ENCODE results near the gene LRCH4. TPM values are rescaled to one million over a fixed set of nuclear protein-coding genes. Genes with fewer than 3 reads are reported as not detected.

LRCH4 gene
- total RNA-seq, 1 experiment from 2014 or later, result 66.4 TPM

DNA sequence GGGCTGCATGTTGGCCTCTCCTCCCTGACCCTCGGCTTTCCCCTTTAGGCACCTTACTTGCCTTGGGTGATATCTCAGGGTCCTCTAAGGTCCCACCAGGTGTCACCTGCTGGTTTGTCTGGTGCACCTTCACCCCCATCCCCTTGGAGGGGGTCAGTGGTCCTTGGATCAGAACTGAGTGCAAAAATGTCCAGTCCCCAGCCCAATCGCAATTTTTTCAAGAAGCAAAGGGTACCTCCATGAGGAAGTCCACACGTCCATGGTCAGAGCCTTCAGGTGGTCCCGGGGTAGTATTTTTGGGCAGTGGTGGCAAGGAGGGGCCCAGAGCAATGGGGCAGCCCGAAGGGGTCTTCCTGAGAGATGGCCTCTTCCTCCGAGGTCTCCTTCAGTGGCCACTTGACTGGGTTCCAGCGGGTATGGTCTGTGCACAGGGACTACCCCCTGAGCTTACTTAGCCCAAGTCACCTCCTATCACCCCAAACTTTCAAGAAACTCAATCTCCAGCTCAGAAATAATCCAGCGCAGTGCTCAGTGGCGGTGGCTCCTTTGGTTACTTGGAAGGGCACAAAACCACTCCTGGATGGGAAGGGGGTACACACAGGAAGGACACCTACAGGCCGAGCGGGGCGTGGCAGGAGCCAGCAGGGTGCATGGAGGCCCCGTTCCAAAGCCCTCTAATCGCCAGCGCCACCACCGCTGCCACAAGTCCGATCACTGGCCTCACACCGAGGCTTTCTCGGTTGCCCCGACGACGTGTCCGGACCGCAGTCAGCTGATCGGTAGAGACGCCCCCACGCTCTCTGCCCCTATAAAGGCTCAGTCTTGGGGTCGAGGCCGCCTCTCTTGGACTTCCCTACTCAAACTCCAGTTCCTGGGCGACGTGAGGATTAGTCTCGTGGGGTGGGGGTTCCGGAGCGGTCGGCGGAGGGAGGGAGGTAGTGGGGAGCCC is 16.8 kb downstream of the LRCH4 start:
- in situ Hi-C loops (cut with HindIII; ENCODE audit: low pct_unique_long_range_greater_than_20kb, low sequenced_read_pairs), result no loop called here
- CTCF ChIA-PET, result interaction anchor here (0.6 to 1.1 kb wide), 4 partner anchors 17 to 100 kb away, joined by 3 to 4 read pairs (median 4); partner anchors contain the start of genes FBXO24 and LRCH4

DNA sequence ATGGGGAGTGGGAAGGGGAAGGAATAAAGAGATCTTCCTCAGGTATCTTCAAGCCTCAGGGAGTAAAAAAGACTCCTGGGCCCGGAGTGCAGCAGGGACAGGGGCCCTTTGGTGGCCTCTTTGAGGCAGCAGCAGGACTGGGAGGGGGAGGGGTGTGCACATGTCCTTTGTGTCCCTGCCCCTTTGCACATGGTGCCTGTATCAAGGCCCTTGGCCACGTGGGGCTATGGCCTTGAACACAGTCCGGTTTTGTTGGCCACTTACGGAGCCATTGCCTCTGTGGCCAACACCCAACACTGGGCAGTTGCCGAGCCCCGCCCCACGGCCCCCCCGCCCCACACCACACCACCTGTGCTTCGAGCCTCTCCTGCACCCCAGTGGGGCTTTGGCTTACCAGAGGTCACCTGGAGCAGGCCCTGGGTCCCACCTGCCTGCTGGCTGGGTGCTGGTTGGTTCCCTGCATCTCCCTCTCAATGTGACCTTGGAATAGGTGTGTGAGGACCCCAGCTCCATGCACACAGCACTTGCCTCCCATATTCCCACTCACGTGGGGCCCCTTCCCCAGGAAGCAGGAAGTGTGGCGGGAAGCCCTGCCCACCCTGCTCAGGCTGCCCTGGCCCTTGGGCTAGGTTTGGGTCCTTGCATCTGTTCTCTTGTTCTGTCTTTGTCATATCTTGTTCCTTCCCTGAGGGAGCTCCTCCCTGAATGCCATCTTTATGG is 17.6 kb downstream of the LRCH4 start:
- CTCF ChIA-PET, result interaction anchor here (0.6 to 1.1 kb wide), 3 partner anchors 18 to 99 kb away, joined by 3 to 4 read pairs (median 4); partner anchors contain the start of genes FBXO24 and LRCH4
- TF ChIP-seq POLR2AphosphoS5 (IDR thresholded peaks at IDR 0.05; ENCODE audit: low read depth, low read length), result no peak
- TF ChIP-seq, protein P1, sequence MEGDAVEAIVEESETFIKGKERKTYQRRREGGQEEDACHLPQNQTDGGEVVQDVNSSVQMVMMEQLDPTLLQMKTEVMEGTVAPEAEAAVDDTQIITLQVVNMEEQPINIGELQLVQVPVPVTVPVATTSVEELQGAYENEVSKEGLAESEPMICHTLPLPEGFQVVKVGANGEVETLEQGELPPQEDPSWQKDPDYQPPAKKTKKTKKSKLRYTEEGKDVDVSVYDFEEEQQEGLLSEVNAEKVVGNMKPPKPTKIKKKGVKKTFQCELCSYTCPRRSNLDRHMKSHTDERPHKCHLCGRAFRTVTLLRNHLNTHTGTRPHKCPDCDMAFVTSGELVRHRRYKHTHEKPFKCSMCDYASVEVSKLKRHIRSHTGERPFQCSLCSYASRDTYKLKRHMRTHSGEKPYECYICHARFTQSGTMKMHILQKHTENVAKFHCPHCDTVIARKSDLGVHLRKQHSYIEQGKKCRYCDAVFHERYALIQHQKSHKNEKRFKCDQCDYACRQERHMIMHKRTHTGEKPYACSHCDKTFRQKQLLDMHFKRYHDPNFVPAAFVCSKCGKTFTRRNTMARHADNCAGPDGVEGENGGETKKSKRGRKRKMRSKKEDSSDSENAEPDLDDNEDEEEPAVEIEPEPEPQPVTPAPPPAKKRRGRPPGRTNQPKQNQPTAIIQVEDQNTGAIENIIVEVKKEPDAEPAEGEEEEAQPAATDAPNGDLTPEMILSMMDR (IDR thresholded peaks at IDR 0.05), result no peak
- no peak for TF ChIP-seq SIN3A (IDR thresholded peaks at IDR 0.05; ENCODE audit: borderline replicate concordance, insufficient read depth, low read depth, low read length)
- DNase-seq (ENCODE audit: low read depth, low spot score), result no peak
- Histone ChIP-seq H3K4me1 (ENCODE audit: control insufficient read depth, insufficient read depth, low read length) (peaks cover 45% of the 10 kb centered on the region), H3K9me3 (ENCODE audit: control insufficient read depth, insufficient read depth, low read depth, low read length) (no peaks in the 10 kb centered on the region), H3K4me3 (ENCODE audit: low read depth in 2 of 2, low read length in 2 of 2) (no peak overlapping the region), H3K36me3 (ENCODE audit: control insufficient read depth, insufficient read depth, low read length) (no peaks in the 10 kb centered on the region), H3K27ac (ENCODE audit: low read length) (no peak overlapping the region), H3K27me3 (ENCODE audit: control insufficient read depth, insufficient read depth, low read length) (no peaks in the 10 kb centered on the region)
- no peak for ATAC-seq
- POLR2A ChIA-PET, result no interaction called here
- intact Hi-C loops (cut with micrococcal nuclease; ENCODE audit: unreplicated experiment) (no loop called here), in situ Hi-C loops (cut with HindIII; ENCODE audit: low pct_unique_long_range_greater_than_20kb, low sequenced_read_pairs) (no loop called here)
- no TSS peak for BruUV-seq (replicated peaks)

More for the DNA sequence above, 16.8 kb downstream of the LRCH4 start:
- intact Hi-C loops (cut with micrococcal nuclease; ENCODE audit: unreplicated experiment), result no loop called here
- Histone ChIP-seq H3K9me3 (ENCODE audit: control insufficient read depth, insufficient read depth, low read depth, low read length) (no peaks in the 10 kb centered on the region), H3K4me1 (ENCODE audit: control insufficient read depth, insufficient read depth, low read length) (peaks cover 45% of the 10 kb centered on the region), H3K27me3 (ENCODE audit: control insufficient read depth, insufficient read depth, low read length) (no peaks in the 10 kb centered on the region), H3K27ac (ENCODE audit: low read length) (no peak overlapping the region), H3K36me3 (ENCODE audit: control insufficient read depth, insufficient read depth, low read length) (no peaks in the 10 kb centered on the region), H3K4me3 (ENCODE audit: low read depth in 2 of 2, low read length in 2 of 2) (no peak overlapping the region; a peak in 1 of 4 replicates)
- POLR2A ChIA-PET, result interaction anchor here (0.5 kb wide), 1 partner anchor 39 kb away, joined by 5 read pairs; no protein-coding TSS in a partner anchor
- ATAC-seq, result peak; percentile 32
- no peak for DNase-seq (ENCODE audit: low read depth, low spot score)
- TF ChIP-seq REST (IDR thresholded peaks at IDR 0.05; ENCODE audit: insufficient read depth in 1 of 2, low read depth in 2 of 2, low read length in 1 of 2), result no peak
- TF ChIP-seq, protein P1 (IDR thresholded peaks at IDR 0.05), result peak; percentile 74
- no TSS peak for BruUV-seq (replicated peaks)
